HUES6 (cell line): ENCODE results near the gene ALG14.
"Not testable (repeated sequence)": the region's sequence is repeated elsewhere in the genome, so short reads cannot be mapped to it uniquely, and the experiment has no call there.

Source experiments
- H3K27ac ChIP-seq: 2 replicates; pipeline ENCODE4 v1.7.0; 2013; ENCODE audit warnings: low read depth, mild to moderate bottlenecking, low read length, inconsistent platforms
- H3K27me3 ChIP-seq: 2 replicates; pipeline ENCODE4 v1.6.1; 2013; ENCODE audit warnings: low read length; ENCODE audit not compliant: control insufficient read depth, insufficient read depth
- H3K36me3 ChIP-seq: 2 replicates; pipeline ENCODE4 v1.6.1; 2013; ENCODE audit warnings: low read length; ENCODE audit not compliant: control insufficient read depth, insufficient read depth
- H3K4me1 ChIP-seq: 2 replicates; pipeline ENCODE4 v1.6.1; 2013; ENCODE audit warnings: low read length; ENCODE audit not compliant: control insufficient read depth, insufficient read depth
- H3K4me3 ChIP-seq: 2 replicates; pipeline ENCODE4 v1.5.1; 2013; ENCODE audit warnings: low read depth, low read length
- H3K9ac ChIP-seq: one replicate; pipeline ENCODE4 v1.6.1; 2013; ENCODE audit warnings: mild to moderate bottlenecking, low read length
- H3K9me3 ChIP-seq: 2 replicates; pipeline ENCODE4 v1.6.1; 2013; ENCODE audit warnings: low read depth, low read length; ENCODE audit not compliant: control insufficient read depth, insufficient read depth

Gene ALG14

DNA sequence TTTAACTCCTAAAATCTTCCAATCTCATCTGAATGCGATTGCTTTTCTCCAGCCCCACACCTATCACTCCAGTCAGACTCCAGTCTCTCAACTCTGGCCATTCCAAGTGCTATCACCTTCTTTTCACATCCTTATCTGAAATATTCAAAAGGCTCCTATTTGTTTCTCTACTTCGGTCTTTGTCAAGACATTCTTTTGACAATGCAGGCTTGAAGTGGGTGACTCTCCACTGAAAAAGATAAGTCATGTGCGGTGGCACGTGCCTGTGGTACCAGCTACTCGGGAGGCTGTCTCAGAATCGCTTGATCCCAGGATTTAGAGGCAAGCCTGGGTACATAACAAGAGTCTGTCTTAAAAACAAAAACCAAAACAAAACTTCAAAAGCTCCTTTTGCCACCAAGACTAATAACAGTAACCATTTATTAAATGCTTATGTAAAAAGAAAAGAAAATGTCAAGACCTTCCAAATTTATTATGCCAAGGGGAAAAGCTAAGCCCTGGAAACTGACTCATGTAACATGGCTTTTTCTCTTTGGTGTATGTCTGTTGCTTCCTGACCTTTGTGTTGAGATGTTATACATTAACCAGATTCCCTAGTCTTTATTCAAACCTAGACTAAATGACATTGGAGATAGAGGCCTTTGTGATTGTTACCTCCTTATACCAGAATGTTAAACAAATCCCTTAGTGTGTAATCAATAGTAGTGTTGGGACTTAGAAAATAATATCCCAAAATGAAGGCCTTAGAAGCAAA is 3.6 kb downstream of the ALG14 start:
- Histone ChIP-seq H3K36me3 (no peaks in the 10 kb centered on the region), H3K9ac (no peak overlapping the region), H3K9me3 (no peaks in the 10 kb centered on the region), H3K4me3 (no peak overlapping the region), H3K27ac (no peak overlapping the region), H3K27me3 (no peaks in the 10 kb centered on the region), H3K4me1 (0 out of 2 replicates have a peak, but pooled peaks cover 6% of the 10 kb centered on the region)

DNA sequence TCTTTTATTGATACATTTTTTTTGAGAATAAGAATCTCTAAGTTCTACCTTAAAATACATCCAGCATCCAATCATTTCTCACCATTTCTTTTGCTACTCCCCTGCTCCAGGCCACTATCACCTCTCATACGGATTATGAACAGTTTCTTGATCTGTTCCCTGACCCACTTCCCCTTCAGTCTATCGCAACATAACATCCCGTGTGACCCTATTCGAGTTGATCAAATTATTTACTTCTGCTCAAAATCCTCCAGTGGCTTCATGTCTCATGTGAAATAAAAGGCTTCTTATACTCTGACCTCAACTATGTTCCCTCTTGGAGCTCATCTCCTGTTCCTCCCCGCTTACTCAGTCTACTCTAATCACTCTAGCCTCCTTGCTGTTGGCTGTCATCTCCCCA is 5.2 kb downstream of the ALG14 start:
- Histone ChIP-seq H3K36me3 (no peaks in the 10 kb centered on the region), H3K4me1 (0 out of 2 replicates have a peak, but pooled peaks cover 4% of the 10 kb centered on the region), H3K4me3 (no peak overlapping the region), H3K9me3 (no peaks in the 10 kb centered on the region), H3K27ac (no peak overlapping the region), H3K9ac (no peak overlapping the region), H3K27me3 (no peaks in the 10 kb centered on the region)

DNA sequence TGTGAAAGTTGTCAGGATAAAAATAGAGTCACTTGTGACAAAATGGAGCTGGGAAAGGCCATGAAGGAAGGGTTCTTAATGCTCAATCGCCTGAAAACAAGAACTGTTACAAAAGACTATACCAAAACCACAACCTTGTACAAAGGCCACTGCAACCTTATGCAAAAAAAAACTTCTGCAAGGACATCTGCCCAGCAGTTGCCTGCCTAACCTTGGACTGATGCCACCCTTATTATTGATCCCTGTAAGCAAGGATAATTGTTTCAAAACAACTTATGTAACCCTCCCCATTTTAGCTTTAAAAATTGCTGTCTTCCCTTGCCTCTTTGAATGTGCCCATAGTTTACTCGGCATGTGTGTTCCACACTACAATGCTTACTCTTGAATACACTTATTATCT is 5.7 kb downstream of the ALG14 start:
- Histone ChIP-seq H3K9ac (no peak overlapping the region), H3K4me1 (0 out of 2 replicates have a peak, but pooled peaks cover 3% of the 10 kb centered on the region), H3K27me3 (no peaks in the 10 kb centered on the region), H3K4me3 (no peak overlapping the region), H3K27ac (no peak overlapping the region), H3K36me3 (no peaks in the 10 kb centered on the region), H3K9me3 (no peaks in the 10 kb centered on the region)

DNA sequence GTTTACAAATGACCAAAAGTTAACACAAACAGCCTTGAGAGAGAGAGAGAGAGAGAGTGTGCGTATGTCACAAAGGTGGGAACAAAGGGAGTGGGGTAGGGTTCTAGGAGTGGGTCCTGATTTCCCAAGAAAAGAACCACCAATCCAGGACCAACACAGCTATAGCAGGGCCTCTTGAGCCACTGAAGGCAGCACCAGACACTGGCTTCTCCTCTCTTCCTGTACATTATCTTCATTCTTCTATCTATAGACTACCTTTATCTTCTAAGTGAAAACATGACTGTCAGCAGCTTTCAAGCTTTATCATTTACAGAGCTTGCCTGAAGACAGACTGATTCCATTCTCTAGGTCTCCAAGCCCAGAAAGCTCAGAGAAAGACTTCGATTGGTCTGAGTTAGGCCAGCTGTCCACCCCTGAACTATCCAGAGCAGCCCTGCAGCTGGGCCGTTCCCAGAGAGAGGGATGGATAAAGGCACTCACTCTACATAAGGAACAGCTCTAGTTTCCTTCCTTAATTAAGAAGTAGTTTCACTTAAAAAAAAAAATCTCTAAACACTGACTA is 11.2 kb downstream of the ALG14 start:
- H3K36me3 ChIP-seq, result no peaks in the 10 kb centered on the region
- H3K4me1 ChIP-seq, result no peaks in the 10 kb centered on the region
- H3K4me3 ChIP-seq, result no peak overlapping the region
- H3K9me3 ChIP-seq, result no peaks in the 10 kb centered on the region
- H3K27me3 ChIP-seq, result no peaks in the 10 kb centered on the region
- H3K9ac ChIP-seq, result no peak overlapping the region
- no peak overlapping the region for H3K27ac ChIP-seq

DNA sequence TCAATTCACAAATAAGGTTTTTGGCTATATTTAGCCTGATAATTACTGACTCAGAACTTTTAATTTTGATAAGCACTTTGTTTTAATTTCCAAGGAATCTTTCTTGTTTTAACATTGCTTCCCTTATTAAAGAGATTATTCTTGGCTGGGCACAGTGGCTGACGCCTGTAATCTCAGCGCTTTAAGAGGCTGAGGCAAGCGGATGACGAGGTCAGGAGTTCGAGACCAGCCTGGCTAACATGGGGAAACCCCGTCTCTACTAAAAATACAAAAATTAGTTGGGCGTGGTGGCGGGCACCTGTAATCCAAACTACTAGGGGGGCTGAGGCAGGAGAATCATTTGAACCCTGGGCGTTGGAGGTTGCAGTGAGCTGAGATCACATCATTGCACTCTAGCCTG is 13.8 kb downstream of the ALG14 start:
- no peak overlapping the region for H3K9ac ChIP-seq
- no peak overlapping the region for H3K4me3 ChIP-seq

DNA sequence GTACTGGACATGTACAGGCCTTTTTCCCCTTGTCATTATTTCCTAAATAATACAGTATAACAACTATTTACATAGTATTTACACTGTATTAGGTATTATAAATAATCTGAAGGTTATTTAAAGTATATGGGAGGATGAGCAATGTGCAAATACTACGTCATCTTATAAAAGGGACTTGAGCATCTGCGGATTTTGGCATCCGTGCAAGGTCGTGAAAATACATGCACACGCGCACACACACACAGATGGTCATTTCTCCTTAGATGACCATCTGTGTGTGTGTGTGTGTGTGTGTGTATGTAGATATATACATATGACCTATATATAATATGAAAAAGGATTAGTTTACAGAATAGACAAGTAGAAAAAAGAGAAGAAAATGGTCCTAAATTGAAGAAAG is 15.4 kb downstream of the ALG14 start:
- Histone ChIP-seq H3K4me1 (no peaks in the 10 kb centered on the region), H3K27ac (no peak overlapping the region)

More for the DNA sequence above, 13.8 kb downstream of the ALG14 start:
- H3K27me3 ChIP-seq, result no peaks in the 10 kb centered on the region
- no peaks in the 10 kb centered on the region for H3K36me3 ChIP-seq
- no peaks in the 10 kb centered on the region for H3K9me3 ChIP-seq
- no peaks in the 10 kb centered on the region for H3K4me1 ChIP-seq
- no peak overlapping the region for H3K27ac ChIP-seq

DNA sequence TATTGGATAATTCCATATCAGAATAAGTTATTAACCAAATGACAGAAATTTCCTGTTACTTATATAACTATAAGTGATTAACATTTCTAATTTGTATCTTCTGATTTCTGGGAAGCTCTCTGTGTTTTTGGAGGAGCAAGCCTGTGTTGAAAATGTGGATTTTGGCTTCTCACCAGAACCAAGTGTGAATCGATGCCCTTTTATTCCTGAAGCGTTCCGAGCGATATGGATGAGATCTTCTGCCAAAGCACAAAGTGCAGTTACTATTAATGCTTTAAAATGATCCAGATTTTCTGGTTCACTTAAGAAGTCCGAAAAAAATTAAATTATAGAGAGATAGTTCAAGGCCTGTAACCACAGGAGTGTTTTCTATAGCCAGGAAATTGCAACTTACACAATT is 22.8 kb downstream of the ALG14 start:
- Histone ChIP-seq H3K9ac (no peak overlapping the region), H3K4me1 (no peaks in the 10 kb centered on the region), H3K27ac (no peak overlapping the region), H3K4me3 (no peak overlapping the region), H3K27me3 (no peaks in the 10 kb centered on the region), H3K36me3 (no peaks in the 10 kb centered on the region), H3K9me3 (no peaks in the 10 kb centered on the region)

More for the DNA sequence above, 15.4 kb downstream of the ALG14 start:
- no peaks in the 10 kb centered on the region for H3K9me3 ChIP-seq
- no peaks in the 10 kb centered on the region for H3K27me3 ChIP-seq
- H3K4me3 ChIP-seq, result no peak overlapping the region
- no peaks in the 10 kb centered on the region for H3K36me3 ChIP-seq
- no peak overlapping the region for H3K9ac ChIP-seq

DNA sequence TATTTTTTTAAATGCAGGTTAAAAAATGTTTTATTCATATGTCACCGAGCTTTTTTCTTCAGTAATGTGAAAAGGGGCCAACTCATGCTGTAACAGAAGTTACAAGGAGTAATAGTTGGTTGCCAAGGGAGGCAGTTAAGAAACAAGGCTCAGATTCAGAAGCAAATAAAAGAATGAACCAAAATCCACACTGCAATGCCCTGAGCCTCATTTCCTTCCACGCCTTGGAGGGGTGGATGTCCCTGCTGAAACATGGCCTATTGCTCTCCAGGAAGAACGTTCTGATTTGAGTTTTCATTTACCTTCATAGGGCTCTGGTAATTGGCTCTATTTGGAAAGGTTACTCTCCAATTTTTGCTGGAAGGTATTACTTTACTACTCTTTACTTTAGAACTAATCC is 24.4 kb downstream of the ALG14 start:
- no peak overlapping the region for H3K4me3 ChIP-seq
- H3K27ac ChIP-seq, result no peak overlapping the region
- no peaks in the 10 kb centered on the region for H3K36me3 ChIP-seq
- H3K4me1 ChIP-seq, result no peaks in the 10 kb centered on the region
- H3K9me3 ChIP-seq, result no peaks in the 10 kb centered on the region
- no peak overlapping the region for H3K9ac ChIP-seq
- H3K27me3 ChIP-seq, result no peaks in the 10 kb centered on the region

DNA sequence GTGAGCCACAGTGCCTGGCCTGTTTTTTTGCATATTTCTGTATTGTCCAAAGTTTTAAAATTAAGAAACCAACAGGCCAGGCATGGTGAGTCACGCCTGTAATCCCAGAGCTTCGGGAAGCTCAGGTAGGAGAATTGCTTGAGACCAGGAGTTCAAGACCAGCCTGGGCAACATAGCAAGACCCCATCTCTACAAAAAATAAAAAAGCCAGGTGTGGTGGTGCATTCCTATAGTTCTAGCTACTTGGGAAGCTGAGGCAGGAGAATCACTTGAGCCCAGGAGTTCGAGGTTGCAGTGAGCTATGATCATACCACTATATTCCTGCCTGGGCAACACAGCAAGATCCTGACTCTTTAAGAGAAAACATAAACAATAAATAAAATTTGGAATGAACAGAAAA is 25.1 kb downstream of the ALG14 start:
- not testable (repeated sequence) for H3K4me3 ChIP-seq, H3K36me3 ChIP-seq, H3K4me1 ChIP-seq, H3K27me3 ChIP-seq, H3K27ac ChIP-seq, H3K9me3 ChIP-seq, H3K9ac ChIP-seq

DNA sequence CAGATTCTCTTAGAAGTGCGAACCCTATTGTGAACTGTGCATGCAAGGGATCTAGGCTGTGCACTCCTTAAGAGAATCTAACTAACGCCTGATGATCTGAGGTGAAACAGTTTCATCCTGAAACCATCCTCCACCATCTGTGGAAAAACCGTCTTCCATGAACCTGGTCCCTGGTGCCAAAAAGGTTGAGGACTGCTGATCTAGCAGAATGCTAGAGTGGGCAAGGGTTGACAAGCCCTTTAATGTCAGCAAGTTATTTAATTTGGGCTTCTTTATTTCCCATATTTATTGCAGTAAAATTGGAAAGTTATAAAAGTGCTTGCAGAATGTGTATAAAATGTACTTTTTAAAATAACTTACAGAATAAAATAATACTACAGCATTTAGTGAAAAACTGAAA is 26.4 kb downstream of the ALG14 start:
- no peaks in the 10 kb centered on the region for H3K4me1 ChIP-seq
- no peak overlapping the region for H3K9ac ChIP-seq
- no peaks in the 10 kb centered on the region for H3K9me3 ChIP-seq
- H3K4me3 ChIP-seq, result no peak overlapping the region
- H3K27ac ChIP-seq, result no peak overlapping the region
- H3K27me3 ChIP-seq, result no peaks in the 10 kb centered on the region
- no peaks in the 10 kb centered on the region for H3K36me3 ChIP-seq

DNA sequence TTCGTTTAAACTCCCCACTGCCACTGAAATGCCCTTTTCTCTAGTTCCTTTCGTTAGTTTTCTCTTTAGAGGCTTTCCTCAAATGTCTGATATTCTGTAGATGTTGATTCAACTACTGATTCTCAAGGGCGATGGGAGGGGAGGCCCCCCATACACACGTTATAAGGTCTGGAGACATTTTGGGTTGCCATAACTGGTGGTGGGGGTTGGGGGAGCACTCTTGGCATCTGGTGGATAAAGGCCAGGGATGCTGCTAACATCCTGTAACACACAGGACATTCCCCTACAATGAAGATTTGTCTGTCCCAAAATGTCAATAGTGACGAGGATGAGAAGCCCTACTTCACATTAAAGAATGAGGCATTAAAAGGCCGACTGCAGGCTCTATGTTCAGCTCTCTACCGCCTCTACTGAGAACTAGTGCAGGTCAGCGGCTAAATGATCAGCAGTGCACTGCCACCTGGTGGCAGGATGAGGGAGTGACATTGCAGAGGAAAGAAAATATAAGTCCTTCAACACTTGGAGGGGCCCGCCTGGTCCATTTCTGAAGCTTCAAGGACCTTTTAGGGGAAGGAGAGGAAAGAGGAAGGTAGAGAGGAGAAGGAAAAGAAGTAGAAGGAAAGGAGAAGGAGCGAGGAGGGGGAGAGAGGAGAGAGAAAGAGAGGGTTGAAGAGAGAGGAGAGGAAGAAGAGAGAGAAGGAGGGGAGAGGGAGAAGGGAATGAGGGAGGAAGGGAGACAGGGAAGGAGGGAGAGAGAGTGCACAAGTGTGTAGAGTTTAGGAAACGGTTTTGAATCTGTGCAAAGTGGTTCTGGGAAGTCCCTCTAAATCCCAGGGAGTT is 29.4 kb downstream of the ALG14 start:
- Histone ChIP-seq H3K27ac (no peak overlapping the region), H3K27me3 (no peaks in the 10 kb centered on the region), H3K4me3 (peak overlapping the region; percentile 27), H3K9me3 (no peaks in the 10 kb centered on the region), H3K4me1 (no peaks in the 10 kb centered on the region), H3K36me3 (no peaks in the 10 kb centered on the region), H3K9ac (no peak overlapping the region)
